LNCAP (cell line): ENCODE results near the gene KCNK7.

Source experiments
- TF ChIP-seq, protein P1 (sequence below): fragments of 450-650 bp; IDR thresholded peaks from 2 replicates; pipeline ENCODE4 v1.5.1; 2017; ENCODE audit warnings: mild to moderate bottlenecking

KCNK7 gene

DNA sequence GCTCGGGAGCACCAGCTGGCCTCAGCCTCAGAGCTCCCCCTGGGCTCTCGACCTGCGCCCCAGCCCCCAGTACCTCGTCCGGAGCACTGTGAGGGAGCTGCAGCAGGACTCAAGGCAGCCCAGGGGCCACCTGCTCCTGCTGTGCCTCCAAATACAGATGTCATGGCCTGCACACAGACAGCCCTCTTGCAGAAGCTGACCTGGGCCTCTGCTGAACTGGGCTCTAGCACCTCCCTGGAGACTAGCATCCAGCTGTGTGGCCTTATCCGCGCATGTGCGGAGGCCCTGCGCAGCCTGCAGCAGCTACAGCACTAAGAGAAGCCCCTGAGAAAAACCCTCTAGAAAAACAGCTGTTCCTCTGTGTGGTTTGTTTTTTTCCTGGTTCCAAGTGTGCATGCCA, 24.2 kb downstream of the KCNK7 start:
- TF ChIP-seq, protein P1, sequence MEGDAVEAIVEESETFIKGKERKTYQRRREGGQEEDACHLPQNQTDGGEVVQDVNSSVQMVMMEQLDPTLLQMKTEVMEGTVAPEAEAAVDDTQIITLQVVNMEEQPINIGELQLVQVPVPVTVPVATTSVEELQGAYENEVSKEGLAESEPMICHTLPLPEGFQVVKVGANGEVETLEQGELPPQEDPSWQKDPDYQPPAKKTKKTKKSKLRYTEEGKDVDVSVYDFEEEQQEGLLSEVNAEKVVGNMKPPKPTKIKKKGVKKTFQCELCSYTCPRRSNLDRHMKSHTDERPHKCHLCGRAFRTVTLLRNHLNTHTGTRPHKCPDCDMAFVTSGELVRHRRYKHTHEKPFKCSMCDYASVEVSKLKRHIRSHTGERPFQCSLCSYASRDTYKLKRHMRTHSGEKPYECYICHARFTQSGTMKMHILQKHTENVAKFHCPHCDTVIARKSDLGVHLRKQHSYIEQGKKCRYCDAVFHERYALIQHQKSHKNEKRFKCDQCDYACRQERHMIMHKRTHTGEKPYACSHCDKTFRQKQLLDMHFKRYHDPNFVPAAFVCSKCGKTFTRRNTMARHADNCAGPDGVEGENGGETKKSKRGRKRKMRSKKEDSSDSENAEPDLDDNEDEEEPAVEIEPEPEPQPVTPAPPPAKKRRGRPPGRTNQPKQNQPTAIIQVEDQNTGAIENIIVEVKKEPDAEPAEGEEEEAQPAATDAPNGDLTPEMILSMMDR: no peak

DNA sequence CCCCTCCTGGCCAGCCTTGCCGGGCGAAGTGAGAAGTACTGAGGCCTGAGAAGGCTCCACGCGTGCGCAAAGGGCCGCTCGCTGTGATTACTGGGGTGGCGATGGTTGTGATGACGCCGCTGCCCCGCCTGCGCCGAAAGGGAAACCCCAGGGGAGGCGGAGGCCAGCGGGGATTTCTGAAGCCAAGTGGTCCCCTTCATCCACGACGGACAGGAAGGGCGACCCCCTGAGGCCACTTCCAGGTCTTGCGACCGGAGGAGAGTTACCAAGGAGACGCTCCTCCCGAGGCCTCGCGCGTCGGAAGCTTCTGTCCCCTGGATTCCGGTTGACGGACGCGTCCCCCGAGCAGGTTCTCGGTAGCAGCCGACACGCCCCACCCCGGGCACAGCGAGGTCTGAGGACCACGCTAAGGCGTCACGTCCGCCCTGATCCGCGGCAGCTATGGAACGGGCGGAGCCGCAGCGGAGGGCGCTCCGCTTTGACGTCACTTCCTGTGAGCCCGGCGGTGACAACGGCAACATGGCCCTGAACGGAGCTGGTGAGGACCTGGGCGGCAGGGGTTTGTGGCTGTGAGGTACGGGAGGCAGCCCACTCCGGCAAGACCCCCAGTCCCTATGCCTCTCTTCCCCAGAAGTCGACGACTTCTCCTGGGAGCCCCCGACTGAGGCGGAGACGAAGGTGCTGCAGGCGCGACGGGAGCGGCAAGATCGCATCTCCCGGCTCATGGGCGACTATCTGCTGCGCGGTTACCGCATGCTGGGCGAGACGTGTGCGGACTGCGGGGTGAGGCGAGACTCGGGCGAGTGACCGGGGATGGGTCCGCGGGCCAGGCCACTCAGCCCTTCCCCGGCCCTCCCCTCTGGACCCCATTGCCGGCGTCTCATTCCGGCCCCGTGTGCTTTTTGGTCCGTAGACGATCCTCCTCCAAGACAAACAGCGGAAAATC, 25.4 kb downstream of the KCNK7 start, which contains the start of gene ZNRD2:
TSS of gene ZNRD2 (plus strand) at position 505 of the 946 bp plus-strand sequence. CDS start at position 520, 15 bp downstream.
- TF ChIP-seq, protein P1: peak; percentile 55; the same call in 1 of the 2 replicates

DNA sequence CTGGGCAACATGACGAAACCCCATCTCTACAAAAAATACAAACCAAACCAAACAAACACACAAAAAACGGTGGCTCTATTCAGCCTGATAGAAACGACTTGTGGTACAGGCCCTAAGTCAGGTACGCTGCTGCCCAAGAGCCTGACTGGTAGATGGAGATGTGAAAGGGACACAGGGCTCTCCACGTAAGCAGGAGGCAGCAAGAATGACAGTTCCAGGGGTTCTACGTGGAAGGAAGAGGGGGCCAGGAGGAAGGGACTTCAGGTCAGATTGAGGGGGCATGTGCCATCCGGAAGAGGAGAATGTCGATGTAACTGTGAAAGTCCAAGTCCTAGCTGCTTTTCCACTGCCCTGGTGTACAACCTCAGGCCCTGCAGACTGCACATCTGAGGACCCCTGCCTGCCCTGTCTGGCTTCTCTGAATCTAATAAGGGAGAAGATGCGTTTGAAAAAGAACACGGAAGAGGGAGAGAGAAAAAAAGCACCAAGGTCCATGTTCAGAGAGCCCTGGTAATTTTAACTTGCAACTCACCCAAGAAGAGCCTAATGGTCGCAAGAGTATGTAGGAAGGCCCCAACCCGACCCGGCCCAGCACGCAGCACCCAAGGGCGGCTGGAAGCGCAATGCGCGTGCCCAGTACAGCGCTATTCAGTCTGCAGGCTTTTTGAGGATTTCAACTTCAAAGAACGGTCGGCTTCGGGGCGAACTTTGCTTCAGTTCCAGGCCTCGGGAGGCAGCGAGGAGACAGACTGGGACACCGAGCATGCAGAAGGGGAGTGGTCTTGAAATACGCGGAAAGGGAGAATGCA, 26.2 kb downstream of the KCNK7 start:
- TF ChIP-seq, protein P1: no peak

DNA sequence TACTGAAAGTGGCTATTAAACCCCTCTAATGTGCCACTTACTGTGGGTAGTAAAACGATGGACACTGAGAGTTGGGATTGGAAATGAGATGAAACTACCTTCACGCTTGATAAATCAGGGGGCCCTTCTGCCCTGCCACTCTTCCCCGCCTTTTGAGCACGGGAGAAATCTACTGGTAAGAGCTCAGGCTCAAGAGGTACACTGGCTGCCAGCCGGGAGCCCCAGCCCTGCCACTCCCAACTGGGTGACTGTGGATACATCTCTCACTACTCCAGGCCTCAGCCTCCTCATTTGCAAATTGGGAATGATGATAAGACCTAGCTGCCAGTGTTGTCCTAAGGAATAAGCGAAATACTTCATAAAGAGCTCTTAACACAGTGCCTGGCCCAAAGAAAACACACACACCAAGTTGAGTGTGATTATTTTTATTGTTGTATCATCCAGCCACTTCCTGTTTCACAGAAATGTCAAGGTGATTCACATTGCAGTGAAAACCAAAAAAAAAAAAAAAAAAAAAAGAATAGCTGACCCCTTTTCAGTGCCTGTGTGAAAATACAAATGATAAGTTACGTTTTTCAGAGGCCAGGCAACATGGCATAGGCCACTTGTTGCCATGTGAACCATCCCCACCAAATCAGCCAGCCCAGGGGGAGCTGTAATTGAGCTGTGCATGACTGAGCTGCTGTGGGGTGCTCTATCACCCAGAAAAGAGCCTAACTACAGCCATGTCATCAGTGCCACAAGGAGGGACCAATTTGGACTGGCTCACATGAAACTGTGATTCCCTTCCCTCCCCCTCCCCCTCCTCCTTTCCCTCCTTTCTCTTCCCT, 29.8 kb downstream of the KCNK7 start:
- TF ChIP-seq, protein P1: no peak

DNA sequence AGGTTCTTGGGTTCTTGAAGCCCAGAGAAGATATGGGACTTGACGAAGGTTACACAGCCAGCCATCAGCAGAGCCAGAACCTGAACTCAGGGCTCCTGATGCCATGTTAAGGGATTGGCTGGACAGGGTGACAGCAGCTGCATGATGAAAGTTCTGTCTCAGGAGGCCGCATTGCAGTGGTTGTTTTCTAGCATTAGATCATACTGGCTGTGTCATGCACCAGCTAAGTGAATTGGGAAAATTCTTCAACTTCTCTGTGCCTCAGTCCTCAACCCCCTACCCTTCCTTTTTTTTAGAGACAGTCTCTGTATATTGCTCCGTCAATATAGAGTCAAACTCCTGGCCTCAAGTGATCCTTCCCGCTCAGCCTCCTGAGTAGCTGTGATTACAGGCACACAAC, 32.0 kb downstream of the KCNK7 start:
- TF ChIP-seq, protein P1: no peak

DNA sequence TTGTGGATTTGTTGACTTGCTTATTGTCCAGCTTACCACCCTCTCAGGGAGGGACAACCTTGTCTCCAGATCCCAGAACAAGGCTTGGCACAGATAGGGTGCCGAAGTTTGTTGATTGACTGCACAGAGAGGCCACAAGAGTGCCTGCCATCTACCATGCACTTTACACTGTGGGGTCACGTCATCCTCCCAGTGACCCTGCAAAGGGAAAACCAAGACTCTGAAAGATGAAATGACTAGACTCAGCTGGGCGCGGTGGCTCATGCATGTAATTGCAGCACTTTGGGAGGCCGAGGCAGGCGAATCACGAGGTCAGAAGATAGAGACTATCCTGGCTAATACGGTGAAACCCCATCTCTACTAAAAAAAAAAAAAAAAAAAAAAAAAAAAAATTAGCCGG, 32.8 kb downstream of the KCNK7 start:
- TF ChIP-seq, protein P1: no peak

DNA sequence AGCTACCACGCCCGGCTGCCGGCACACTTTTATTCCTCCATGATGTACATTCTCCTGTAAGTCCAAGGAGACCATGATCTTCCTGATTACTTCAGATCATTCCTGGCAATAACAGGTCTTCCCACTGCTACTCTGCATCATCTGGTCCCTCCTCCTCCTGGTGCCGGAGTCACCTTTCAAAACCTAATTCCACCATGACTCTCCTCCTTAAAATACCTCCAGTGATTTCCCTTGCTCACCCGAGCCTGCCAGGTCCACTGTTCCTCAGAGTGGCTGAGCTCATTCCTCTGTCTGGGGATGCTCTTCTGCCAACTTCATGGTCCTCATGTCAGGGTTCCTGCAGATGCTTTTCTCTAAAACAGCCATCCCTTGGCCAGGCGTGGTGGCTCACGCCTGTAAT, 33.6 kb downstream of the KCNK7 start:
- TF ChIP-seq, protein P1: no peak
